GM15510 (cell line): ENCODE results near the gene SEC61B.

Source experiments
- POLR2A ChIP-seq: IDR thresholded peaks from 3 replicates; pipeline ENCODE4 v1.6.1; 2011; ENCODE audit warnings: borderline replicate concordance; ENCODE audit not compliant: insufficient read length; ENCODE audit errors: extremely low read depth

The SEC61B gene

GRCh38 chr9:99221266-99221620 is 839 bp upstream of the SEC61B start:
- no peak for TF ChIP-seq POLR2A

- TF ChIP-seq POLR2A = no peak
Measured at GRCh38 chr9:99222416-99223270, 561 bp downstream of the SEC61B start.

DNA sequence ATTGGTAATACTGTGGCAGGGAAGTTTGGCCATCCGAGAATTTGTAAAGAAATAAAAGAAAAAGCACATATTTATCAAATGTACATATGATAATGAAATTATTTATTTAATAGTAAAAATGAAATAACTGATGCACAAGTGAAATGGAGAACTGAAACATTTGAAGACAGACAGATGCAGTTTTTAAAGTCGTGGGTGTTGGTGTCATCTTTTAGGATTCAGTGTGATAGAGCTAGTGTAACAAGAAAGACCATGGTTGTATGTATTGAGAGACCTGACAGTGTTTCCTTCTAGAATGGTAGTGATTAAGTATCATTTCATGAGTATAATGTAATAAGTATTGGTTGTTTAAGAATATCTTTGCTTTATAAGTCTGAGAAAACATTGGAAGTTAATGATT is 2.4 kb downstream of the SEC61B start:
- TF ChIP-seq POLR2A = no peak

- no peak for TF ChIP-seq POLR2A
Measured at GRCh38 chr9:99226054-99226453, 4.0 kb downstream of the SEC61B start.

DNA sequence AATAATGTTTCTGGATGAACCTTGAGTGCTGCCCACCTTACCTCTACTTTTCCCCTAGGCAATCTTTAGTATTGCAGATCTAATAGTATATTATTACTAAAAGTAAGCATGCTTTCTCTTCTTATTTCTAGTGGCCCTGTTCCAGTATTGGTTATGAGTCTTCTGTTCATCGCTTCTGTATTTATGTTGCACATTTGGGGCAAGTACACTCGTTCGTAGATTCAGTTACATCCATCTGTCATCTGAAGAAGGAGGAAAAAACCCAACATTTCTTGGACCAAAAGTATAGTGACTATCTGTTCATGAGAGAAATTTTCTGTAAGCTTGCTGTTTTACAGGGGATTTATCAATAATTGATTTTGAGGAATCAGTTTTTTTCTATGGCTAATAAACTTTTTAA is 8.1 kb downstream of the SEC61B start:
- no peak for TF ChIP-seq POLR2A

DNA sequence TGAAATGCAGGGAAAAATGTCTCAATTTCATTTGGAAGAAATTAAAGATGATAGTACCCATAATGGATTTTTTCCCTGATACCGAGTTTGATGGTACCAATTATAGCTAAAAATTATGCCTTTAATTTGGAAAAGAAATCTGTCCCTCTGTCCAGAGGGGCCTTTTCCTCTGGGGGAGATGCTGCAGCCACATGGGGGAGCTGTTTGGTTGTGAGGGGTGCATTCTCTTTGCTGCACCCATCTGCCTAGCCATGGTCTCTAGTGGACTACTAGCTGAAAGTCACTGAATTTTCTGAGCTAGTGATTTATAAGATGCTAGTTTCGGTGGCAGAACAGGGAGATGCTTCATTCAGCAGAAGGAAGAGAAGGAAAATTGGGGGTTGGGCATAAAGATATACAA is 9.6 kb downstream of the SEC61B start:
- TF ChIP-seq POLR2A = no peak

DNA sequence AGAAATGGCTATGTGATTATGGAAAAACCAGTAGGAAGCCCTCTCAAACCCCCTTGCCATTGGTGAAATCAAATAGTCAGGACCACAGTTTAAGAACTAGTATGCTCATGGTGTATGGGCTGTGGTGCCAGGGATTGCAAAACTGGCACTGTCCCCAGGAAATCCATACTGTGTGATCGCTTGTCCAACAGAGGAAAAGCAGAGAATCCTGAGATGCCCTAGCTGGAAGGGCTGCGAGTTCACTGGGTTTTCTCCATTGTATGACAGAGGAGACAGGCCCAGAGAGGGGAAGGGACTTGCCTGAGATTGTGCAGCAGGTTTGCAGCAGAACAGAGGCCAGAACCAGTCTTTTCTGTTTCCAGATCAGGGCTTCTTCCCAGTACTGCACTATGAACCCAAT is 12.5 kb downstream of the SEC61B start:
- TF ChIP-seq POLR2A = no peak

GRCh38 chr9:99235069-99235468 is 13.0 kb downstream of the SEC61B start:
- no peak for TF ChIP-seq POLR2A

DNA sequence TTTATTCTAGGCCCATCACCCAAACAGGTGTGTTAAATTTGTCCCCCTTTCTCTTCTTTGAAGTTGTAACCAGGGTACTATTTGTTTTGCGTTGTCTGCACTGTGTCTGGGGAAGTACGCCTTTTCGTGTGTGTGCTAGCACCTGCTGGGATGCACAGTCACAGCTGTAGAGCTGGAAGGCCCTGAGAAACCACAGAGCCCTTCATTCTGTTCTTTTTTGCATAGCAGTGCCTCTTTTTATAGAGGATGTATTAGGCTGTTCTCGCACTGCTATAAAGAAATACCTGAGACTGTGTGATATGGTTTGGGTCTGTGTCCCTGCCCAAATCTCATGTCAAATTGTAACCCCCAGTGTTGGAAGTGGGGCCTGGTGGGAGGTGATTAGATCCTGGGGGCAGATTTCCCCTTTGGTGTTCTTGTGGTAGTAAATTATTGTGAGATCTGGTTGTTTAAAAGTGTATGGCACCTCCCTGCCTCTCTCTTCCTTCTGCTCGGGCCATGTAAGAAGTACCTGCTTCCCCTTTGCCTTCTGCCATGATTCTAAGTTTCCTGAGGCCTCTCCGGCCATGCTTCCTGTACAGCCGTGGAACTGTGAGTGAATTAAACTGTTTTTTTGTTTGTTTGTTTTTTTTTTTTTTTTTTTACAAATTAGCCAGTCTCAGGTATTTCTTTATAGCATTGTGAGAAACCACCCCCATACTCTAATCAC is 14.0 kb downstream of the SEC61B start:
- peak; percentile 6 for TF ChIP-seq POLR2A

DNA sequence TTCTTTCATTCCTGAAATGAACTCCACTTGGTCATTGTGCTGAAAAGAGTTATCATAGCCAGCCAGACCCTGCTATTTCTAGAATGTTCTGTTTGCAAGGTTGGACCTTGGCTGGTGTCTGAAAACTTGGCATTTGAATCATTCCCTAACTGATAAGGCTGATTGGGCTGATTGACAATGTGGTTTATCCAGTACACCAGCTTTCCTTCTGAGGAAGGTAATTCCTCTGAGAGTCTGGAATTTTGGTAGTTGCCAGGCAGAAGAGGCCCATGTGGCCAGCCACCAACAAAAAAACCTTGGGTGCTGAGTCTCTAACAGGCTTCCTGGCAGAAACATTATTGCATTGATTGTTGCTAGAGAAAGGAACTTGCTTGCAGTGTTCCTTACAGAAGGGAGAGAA is 15.3 kb downstream of the SEC61B start:
- no peak for TF ChIP-seq POLR2A

GRCh38 chr9:99238331-99238730 is 16.2 kb downstream of the SEC61B start:
- TF ChIP-seq POLR2A = no peak

GRCh38 chr9:99239341-99240060 is 17.4 kb downstream of the SEC61B start:
- no peak for TF ChIP-seq POLR2A

GRCh38 chr9:99241106-99241505 is 19.0 kb downstream of the SEC61B start:
- no peak for TF ChIP-seq POLR2A

- no peak for TF ChIP-seq POLR2A
Measured at GRCh38 chr9:99244344-99245260, 22.5 kb downstream of the SEC61B start.

DNA sequence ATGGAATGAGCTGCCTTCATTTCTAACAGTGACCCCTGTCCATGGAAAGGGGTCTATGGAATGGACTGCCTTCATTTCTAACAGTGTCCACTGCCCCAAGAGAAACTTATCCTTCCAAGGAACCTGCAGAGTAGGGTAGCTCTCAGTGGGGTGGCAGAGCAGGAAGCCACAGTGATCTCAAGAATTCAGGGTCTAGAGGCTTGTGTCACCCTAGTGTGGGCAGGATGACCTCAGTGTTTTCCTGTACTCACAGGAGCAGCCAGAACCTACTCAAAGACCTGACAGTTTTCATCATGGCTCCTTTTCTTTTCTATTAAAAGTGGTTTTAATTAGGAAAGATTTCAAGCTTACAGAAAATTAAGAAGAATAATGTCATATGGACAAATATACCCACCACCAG is 27.5 kb downstream of the SEC61B start:
- no peak for TF ChIP-seq POLR2A

DNA sequence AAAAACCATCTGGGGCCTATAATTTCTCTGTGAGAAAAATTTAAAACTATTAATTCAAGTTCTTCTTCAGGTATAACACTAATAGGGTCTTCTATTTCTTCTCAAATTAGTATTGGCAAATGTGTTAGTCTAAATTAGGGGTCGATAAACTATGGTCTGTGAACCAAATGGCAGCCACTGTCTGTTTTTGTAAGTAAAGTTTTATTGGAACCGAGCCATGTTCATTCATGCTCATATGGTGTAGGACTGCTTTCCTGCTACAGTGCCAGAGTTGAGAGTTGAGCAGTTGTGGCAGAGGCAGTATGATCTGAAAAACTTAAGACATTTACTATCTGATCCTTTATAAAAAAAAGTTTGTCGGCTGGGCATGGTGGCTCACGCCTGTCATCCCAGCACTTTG is 29.1 kb downstream of the SEC61B start:
- TF ChIP-seq POLR2A = no peak
